Measurements from ENCODE around the gene SLC49A3.

Gene SLC49A3

DNA sequence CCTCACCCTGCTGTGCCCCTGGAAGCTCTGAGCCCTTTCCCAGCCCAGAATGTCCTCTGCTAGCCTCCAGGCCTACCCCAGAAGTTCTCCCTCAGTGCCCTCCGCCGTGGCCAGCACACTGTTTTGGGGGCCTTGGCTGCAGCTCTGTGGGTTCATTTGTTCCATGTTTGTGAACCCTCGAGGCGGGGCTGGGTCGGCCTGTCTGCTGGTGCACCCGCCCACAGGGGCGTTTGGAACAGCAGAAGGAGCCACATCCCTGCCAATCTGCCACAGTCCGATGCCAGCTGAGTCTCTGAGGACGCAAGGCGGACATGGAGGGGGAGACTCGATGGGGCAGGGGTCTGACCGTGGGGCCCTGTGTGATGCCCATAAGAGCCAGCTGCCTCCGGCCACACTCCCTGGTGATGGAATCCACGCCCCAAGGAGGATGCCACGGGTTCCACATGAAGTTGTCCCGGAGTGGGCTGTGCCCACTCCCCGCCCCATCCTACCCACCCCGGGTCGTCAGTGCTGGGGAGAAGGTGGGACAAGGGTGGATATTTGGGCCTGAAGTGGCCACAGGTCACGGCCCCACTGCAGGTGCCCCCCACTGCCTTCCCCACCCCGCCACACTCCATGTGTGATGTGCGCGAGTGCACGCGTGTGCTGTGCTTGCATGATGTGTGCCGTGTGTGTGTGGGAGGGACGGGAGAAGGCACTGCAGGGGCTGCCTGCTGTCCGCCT lies 22.0 kb downstream of the SLC49A3 start:
- DNase-seq (ENCODE audit: low read depth in 4 of 4, low spot score in 1 of 4), result no peak

DNA sequence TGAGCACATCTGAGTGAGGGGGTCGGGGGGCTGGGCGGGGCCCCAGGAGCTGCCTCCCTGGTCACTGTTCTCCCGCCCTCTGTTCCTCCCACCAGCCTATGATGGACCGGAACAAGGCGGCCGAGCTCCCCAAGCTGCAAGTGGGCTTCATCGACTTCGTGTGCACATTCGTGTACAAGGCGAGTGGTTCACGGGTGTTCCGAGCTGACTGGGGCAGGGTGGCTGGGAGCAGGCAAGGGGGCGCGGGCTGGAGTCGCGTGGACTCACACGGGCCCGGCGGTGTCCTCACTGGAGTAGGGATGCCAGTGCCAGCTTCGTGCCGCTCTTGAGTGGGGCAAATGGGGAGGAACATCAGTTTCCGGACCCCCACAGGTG lies 22.5 kb downstream of the SLC49A3 start:
- no peak for DNase-seq (ENCODE audit: low read depth in 4 of 4, low spot score in 1 of 4)

DNA sequence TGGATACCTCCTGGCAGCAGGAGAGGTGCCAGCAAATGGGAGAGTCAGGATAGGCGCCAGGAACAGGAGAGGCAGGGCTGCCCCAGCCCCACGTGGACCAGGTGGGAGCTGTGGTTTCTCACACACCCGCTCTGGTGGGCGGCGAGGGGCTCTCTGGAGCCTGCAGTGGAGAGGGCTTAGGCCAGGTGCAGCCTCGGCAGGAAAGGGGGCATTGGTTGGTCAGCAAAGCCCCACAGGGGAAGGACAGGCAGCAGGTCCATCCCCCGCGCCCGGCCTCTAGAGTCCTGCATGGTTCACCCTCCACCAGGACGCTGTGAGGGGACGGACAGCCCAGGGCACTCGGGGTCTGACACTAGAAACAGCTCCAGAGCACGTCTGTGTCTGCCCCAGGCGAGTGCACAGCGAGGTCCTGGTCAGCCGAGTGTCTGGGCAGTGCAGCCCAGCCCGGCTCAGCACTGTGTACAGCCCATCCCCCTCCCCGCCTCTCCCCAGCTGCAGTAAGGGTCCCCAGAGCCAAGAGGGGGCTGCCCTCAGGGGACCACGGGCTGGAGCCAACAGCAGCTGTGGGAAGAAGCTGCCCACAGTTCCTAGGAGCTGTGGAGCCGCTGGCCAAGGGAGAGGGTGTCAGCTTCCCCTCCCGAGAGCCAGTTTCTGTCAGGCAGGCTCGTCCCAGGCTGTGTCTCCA lies 23.1 kb downstream of the SLC49A3 start:
- no peak for DNase-seq (ENCODE audit: low read depth in 4 of 4, low spot score in 1 of 4)

DNA sequence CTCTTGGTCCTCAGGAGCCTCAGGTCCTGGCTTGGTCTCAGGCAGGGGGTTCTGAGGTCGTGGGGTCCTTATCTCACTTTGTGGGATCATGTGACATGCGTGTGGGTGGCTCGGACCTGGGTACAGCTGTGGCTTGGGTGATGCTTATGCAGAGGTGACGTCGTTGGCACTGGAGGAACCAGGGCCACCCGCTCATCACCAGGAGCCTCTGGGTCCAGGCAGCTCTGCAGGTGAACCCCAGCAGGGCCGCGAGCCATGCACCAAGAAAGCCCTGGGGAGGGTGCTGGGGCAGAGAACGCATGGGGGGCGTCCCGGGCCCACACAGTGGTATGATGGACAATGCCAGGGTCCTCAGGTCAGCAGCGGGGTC lies 23.6 kb downstream of the SLC49A3 start:
- DNase-seq (ENCODE audit: low read depth in 4 of 4, low spot score in 1 of 4), result no peak

DNA sequence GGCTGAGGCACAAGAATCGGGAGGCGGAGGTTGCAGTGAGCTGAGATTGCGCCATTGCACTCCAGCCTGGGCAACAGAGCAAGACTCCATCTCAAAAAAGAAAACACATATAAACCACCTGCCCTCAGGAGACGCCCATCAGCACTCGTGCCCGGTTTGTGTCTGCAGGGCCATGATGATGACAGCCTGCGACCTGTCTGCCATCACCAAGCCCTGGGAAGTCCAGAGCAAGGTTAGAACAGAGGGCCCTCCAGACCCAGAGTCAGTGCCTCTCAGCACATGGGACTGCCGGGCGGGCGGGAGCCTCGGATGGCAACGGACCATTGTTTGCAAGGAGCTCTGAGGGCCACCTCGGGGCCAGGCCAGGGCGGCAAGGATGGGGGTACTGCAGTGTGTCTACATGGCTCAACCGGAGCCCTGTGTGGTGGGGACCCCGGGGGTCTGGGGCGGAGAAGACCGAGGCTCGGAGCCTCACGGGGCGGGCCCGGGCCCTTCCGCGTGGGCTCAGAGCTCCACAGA lies 24.2 kb downstream of the SLC49A3 start:
- no peak for DNase-seq (ENCODE audit: low read depth in 4 of 4, low spot score in 1 of 4)

DNA sequence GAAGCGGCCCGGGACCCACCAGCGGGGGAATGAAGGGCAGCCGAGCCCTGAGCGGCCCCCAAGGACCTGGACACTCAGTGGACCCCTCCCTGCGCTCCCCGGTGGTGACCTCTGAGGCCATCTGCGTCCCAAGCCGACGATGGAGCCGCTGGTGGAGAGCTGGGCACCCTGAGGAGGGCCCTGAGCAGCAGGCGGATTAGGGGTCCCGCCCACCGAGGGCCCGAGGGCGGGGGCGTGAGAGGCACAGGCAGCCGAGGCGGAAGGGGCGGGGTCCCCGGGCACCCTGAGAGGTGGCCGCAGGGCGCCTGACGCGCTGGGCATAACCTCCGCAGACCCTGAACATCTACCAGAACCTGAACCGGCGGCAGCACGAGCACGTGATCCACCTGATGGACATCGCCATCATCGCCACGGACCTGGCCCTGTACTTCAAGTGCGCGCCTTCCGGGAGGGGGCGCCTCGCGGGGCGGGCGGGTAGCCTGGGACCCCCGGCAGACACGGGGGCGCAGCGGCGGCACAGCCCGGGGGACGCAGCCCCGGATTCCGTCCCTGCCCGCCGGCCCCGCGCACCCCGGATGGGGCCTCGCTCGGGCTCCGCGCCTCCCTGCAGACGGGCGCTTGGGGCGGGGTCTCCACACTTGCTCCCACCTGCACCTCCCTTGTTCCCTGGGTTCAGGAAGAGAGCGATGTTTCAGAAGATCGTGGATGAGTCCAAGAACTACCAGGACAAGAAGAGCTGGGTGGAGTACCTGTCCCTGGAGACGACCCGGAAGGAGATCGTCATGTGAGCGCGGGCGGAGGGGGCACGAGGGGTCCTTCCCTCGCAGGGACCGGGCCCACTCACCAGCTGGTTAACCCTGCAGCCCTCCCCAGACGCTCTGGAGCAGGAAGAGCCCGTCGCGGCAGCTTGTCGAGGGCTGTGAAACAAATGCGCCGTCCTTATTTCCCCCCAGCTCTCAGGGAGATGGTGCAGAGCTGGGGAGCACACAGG lies 25.2 kb downstream of the SLC49A3 start:
- peak; percentile 38 to 75 (median 60) for DNase-seq (ENCODE audit: low read depth in 4 of 4, low spot score in 1 of 4)

DNA sequence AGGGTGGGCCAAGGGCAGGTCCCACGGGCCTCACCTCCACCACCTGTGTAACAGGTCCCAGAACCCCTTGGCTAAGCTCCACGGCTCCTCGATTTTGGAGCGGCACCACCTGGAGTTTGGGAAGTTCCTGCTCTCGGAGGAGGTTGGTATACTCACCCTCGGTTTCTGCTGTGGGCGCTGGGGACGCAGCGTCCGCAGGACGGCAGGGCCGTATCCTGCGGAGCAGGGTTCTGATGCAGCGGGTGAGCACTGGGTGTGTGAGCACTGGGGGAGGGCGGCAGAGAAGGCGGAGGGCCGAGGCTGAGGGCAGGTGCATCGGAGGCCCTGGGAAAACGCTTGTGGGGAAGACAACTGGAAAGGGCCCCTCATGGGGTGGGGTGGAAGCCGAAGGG lies 25.9 kb downstream of the SLC49A3 start:
- no peak for DNase-seq (ENCODE audit: low read depth in 4 of 4, low spot score in 1 of 4)

DNA sequence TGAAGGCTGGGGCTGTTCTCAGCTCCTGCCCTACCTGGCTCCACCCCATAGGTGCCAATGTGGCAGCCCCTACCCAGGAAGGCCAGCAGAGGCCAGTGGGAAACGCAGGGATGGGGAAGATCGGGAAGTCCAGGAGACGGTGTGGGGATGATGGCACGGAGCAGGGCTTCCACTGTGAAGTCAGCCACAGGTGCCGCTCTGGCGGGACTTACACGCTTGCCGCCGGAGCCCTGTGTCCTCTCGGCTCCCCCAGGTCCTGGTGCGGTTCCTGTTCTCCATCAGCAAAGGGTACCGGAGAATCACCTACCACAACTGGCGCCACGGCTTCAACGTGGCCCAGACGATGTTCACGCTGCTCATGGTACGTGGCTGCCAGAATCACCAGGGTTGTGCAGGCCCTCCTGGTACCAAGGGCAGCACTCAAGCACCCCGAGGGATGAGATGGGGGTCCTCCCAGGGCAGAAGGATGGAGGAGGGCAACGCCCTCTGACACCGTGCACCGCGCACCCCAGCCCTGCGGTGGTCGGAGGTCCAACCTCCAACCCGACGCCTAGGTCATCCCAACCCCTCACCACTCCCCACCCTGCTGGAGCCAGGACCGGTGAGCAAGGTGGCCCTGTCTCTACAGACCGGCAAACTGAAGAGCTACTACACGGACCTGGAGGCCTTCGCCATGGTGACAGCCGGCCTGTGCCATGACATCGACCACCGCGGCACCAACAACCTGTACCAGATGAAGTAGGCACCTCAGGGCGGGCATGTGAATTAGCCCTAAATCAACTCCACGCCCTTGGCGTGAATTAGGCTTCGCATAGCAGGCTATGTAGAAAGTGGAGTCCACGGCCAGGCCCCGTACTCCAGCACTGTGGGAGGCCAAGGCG lies 26.8 kb downstream of the SLC49A3 start:
- no peak for DNase-seq (ENCODE audit: low read depth in 4 of 4, low spot score in 1 of 4)

DNA sequence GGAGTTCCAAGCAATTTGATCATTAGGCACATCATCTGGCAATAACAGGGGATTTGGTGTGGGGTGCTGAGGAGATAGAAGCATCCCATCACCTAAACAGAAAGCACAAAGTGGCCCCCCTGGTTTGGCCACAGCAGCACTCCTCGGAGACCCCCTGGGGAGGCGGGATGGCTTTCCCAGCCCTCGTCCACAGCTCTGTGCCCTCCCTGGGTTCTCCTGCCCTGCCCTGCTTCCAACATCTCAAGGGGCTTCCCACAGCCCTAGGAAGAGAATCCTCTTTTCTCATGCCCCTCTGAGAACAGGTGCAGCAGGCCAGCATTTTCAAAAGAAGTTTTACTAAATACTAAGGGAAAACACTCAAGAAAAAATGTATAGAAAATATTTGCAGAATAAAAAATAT lies 27.7 kb downstream of the SLC49A3 start:
- no peak for DNase-seq (ENCODE audit: low read depth in 4 of 4, low spot score in 1 of 4)

DNA sequence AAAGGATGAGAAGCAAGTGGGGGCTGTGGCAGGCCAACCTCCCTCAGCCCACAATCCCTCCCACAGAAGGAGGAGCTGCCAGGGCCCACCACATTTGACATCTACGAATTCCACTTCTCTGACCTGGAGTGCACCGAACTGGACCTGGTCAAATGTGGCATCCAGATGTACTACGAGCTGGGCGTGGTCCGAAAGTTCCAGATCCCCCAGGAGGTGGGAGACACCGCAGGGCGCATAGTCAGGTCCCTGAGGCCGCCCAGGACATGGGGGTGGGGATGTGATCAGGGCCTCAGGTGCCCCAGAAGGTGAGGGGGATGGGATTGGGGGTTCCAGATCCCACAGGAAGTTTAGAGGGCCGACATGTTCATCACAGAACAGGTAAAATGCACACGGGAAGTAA lies 28.6 kb downstream of the SLC49A3 start:
- DNase-seq (ENCODE audit: low read depth in 4 of 4, low spot score in 1 of 4), result no peak

DNA sequence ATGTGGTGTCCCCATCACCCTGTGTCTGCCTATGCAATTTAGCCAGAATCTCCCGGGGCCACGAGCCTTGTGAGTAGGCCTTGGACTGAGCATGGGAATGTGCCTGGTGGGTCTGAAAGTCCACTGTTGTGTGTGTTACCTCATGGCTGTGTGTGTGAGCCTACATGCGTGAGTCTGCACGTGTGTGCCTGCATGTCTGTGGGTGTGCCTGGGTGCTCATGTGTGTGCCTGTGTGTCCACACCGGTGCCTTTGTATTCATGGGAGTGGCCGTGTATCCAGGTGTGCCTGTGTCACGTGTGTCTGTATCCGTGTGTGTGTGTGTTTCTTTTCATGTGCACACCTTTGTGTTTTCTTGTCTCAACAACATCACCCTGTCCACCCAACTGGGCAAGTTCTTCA lies 29.1 kb downstream of the SLC49A3 start:
- DNase-seq (ENCODE audit: low read depth in 4 of 4, low spot score in 1 of 4), result no peak

DNA sequence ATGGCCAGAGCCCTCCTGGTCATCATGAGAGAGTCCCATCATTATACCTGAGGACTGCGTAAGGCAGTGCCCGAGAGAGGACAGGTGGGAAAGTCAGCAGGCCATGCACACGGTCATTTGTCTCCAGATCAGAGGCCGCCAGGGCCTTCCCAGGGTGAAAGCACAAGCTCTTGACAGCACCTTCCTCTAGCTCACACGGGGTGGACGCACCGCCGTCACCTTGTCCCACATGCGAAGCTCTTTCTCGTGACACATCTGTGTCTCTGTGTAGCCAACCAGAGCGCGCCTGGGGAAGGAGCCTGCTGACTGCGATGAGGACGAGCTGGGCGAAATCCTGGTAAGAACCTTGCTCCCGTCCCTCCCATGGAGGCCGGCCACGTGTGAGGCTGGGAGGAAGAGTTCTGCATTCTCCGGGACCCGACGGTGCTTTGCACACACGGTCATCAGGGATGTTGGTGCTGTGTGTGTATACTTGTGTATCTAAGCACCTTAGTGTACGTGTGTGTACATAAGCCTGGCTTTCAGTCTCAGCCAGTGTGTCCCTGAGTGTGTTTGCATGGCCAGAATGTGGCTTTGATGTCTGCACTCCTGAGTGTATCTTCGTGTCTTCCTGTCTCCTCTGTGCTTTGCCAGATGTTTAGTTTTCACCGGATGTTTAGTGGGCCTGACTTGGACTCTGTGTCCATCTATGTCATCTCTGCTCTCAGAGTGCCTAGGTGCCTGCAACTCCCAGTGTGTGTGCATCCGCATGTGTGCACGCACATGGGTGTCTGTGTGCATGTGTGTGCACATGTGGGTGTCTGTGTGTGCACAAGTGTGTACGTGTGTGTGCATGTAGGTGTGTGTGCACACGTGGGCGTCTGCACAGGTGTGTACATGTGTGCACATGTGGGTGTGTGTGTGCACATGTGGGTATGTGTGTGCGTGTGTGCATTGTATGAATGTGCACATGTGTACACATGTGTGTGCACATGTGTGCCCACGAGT lies 30.0 kb downstream of the SLC49A3 start:
- no peak for DNase-seq (ENCODE audit: low read depth in 4 of 4, low spot score in 1 of 4)

DNA sequence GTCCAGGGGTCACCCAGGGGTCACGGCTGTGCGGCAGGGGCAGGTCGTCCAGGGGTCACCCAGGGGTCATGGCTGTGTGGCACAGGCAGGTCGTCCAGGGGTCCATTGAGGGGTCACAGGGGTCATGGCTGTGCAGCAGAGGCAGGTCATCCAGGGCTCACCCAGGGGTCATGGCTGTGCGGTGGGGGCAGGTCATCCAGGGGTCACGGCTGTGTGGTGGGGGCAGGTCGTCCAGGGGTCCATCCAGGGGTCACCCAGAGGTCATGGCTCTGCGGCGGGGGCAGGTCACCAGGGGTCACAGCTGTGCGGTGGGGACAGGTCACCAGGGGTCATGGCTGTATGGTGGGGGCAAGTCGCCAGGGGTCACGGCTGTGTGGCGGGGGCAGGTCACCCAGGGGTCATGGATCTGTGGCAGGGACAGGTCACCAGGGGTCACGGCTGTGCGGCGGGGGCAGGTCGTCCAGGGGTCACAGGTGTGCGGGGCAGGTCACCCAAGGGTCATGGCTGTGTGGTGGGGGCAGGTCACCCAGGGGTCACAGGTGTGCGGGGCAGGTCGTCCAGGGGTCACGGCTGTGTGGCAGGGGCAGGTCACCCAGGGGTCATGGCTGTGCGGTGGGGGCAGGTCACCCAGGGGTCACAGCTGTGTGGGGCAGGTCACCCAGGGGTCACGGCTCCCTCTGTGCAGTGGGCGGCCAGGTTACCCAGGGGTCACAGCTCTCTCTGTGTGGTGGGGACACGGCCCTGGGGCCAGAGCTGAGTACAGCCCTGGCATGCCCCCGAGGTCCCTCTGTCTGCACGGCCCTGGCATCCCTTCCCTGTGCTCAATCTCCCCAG lies 30.9 kb downstream of the SLC49A3 start:
- no peak for DNase-seq (ENCODE audit: low read depth in 4 of 4, low spot score in 1 of 4)

DNA sequence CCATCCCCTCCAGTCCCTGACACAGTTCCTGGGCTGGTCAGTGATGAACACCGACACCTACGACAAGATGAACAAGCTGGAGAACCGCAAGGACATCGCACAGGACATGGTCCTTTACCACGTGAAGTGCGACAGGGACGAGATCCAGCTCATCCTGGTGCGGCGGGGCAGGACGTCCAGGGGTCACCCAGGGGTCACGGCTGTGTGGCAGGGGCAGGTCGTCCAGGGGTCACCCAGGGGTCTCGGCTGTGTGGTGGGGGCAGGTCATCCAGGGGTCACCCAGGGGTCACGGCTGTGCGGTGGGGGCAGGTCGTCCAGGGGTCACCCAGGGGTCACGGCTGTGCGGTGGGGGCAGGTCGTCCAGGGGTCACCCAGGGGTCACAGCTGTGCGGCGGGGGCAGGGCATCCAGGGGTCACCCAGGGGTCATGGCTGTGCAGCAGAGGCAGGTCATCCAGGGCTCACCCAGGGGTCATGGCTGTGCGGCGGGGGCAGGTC lies 31.6 kb downstream of the SLC49A3 start:
- DNase-seq (ENCODE audit: low read depth in 4 of 4, low spot score in 1 of 4), result no peak

DNA sequence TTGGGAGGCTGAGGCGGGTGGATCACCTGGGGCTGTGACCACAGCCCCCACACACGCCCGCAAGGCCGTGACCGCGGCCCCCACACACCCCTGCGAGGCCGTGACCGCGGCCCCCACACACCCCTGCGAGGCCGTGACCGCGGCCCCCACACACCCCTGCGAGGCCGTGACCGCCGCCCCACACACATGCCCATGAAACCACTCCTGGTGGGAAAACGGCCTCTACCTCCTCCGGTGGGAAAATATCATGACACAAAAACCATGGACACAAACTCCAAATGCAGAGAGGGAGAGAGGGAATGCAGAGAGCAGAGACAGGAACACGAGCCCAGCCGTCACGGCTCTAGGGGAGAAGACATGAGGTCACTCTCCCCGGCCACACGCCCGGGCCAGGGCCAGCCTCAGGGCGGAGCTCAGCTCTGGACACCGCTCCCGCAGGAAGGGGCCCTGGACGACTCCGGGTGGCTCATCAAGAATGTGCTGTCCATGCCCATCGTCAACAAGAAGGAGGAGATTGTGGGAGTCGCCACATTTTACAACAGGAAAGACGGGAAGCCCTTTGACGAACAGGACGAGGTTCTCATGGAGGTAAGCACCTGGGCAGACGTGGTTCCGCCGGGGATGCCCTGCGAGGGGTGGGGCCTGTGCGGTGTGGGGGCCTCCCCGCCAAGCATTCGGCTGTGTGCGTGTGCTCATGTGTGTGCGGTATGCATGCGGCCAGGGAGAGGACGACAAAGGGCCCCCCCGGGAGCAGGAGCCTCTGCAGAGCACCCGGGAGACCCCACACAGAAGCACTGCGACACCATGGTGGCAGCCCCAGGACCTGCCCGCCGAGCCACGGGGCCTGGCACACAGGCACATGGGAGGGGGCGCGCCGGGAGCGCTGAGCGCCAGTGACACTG lies 32.3 kb downstream of the SLC49A3 start:
- DNase-seq (ENCODE audit: low read depth in 4 of 4, low spot score in 1 of 4), result no peak

DNA sequence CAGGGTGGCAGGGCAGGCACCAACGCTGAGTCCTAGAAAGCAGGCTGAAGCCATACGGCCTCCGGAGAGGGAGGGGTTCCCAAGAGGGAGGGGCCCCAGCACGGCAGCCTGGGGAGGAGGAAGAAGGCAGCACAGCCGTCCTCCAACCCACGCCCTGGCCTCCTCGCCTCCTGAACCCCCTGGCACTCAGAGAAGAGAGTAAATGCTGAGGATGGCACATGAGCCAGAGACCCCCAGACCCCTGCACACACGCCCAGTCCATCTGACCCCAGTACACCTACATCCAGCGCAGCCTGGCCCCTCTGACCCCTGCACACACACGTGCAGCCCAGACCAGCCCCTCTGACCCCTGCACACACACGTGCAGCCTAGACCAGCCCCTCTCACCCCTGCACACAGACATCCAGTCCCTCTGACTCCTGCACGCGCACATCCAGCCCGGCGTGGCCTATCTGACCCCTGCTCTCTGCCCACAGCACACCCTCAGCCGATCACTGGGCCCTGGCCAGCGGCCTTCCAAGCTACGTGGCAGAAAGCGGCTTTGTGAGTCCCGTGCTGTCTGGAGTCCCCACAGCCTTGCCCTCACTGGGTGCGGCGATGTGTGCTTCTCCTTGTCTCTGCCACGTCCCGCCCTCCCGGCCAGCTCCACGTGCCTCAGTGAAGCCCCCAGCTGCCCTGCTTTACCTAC lies 33.3 kb downstream of the SLC49A3 start:
- DNase-seq (ENCODE audit: low read depth in 4 of 4, low spot score in 1 of 4), result no peak

Data from stimulated activated CD4-positive, alpha-beta T cell treated with anti-CD3 and anti-CD28 coated beads, Interleukin-1b, Interleukin-23, amount 100 ng/mL, for 24 hours (primary cell).